Lower leg skin (tissue), 4 donors: Measurements from ENCODE around the gene CARD14. TPM values are rescaled to one million over a fixed set of nuclear protein-coding genes. Genes with fewer than 3 reads are reported as not detected.

ENCODE experiments used
- DNase-seq, 2 donors: peaks; one replicate each; pipeline ENCODE4 v3.0.0-alpha.2; 2019; ENCODE audit warnings: low spot score in 2 of 2
- H3K4me3 ChIP-seq: fragments of 200-600 bp; sonication (generic); 2 replicates; pipeline ENCODE4 v1.5.1; 2017; ENCODE audit warnings: mild to moderate bottlenecking, low read depth; ENCODE audit not compliant: poor library complexity, severe bottlenecking
- POLR2A ChIP-seq, 2 donors: fragments of 450-650 bp; IDR thresholded peaks; one replicate each; pipeline ENCODE4 v1.6.1; 2016 to 2017; ENCODE audit warnings: antibody characterized with exemption in 2 of 2, mild to moderate bottlenecking in 1 of 2, moderate library complexity in 1 of 2
- WGBS, 2 donors: methylation state at CpG; one replicate each; pipeline ENCODE4 v1.1.5; 2018; 5-methylcytosine and 5-hydroxymethylcytosine counted together
- intact Hi-C: fragments of 100-400 bp; cut with DNase I; formaldehyde crosslinking; loops from one replicate; pipeline ENCODE4 v1.15.0; 2023; ENCODE audit warnings: low total_unique reads
- total RNA-seq, 4 donors: library from RNA; depleted of rRNA; stranded (reverse); fragments of >200 nt; gene quantifications; one replicate each; pipeline ENCODE4 v1.1.0, GENCODE V29; 2016
- TF ChIP-seq, protein P1 (sequence below), 3 donors: fragments of 450-650 bp; IDR thresholded peaks; one replicate each; pipeline ENCODE4 v1.5.1; 2016; ENCODE audit warnings: antibody characterized with exemption in 3 of 3, mild to moderate bottlenecking in 3 of 3, moderate library complexity in 2 of 3

Gene CARD14
- total RNA-seq, 4 donors from 2014 or later, result 52.3 to 73.2 (median 57.5) TPM

- WGBS, 2 donors, result 88 to 89% methylated on average over 26 to 29 of the region's 29 CpGs
- TF ChIP-seq, protein P1, sequence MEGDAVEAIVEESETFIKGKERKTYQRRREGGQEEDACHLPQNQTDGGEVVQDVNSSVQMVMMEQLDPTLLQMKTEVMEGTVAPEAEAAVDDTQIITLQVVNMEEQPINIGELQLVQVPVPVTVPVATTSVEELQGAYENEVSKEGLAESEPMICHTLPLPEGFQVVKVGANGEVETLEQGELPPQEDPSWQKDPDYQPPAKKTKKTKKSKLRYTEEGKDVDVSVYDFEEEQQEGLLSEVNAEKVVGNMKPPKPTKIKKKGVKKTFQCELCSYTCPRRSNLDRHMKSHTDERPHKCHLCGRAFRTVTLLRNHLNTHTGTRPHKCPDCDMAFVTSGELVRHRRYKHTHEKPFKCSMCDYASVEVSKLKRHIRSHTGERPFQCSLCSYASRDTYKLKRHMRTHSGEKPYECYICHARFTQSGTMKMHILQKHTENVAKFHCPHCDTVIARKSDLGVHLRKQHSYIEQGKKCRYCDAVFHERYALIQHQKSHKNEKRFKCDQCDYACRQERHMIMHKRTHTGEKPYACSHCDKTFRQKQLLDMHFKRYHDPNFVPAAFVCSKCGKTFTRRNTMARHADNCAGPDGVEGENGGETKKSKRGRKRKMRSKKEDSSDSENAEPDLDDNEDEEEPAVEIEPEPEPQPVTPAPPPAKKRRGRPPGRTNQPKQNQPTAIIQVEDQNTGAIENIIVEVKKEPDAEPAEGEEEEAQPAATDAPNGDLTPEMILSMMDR (IDR thresholded peaks at IDR 0.05), result no peak
- TF ChIP-seq POLR2A (IDR thresholded peaks at IDR 0.05), result no peak
- intact Hi-C loops, result loop anchor here (5.0 kb wide), 1 partner anchor 444 kb away; the partner anchor contains the start of gene CBX2
- no peak overlapping the region for H3K4me3 ChIP-seq
- no peak for DNase-seq
These were observed 51.7 kb downstream of the CARD14 start for GRCh38 chr17:80221351-80222105.

DNA sequence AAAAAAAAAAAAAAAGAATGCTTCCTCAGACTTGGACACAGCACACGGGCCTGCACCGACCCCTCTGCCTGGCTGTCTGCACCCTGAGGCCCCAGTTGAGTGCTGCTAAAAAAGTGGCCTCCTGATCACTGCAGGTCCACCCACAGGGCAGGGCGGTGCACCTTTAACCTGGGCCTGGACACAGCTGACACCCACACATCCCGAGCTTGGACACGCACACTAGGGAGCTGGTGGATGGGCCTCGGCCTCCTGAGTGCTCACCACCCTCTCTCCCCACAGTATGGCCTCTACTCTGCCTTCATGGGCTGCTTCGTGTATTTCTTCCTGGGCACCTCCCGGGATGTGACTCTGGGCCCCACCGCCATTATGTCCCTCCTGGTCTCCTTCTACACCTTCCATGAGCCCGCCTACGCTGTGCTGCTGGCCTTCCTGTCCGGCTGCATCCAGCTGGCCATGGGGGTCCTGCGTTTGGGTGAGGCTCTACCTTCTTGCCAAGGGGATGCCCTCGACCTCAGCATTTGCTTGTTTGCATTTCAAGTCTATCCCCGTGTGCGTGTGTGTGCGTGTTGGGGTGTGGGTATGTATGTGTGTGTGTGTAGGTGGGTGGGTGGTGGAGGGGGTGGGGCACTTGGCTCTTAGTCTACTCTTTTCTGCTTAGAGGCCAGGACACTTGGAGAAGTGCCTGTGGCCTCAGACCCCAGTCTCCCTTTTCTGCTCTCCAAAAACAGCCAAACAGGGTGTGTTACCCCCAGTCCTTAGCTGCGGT lies 52.7 kb downstream of the CARD14 start:
- 91% methylated on average over 18 of the region's 18 CpGs for WGBS, 2 donors
- no peak overlapping the region for H3K4me3 ChIP-seq
- no peak for DNase-seq
- no peak for TF ChIP-seq POLR2A (IDR thresholded peaks at IDR 0.05)
- TF ChIP-seq, protein P1 (IDR thresholded peaks at IDR 0.05), result no peak
- intact Hi-C loops, result loop anchor here (5.0 kb wide), 1 partner anchor 445 kb away; the partner anchor contains the start of gene CBX2

- no peak for DNase-seq
- WGBS, 2 donors, result 88 to 94% methylated on average over 16 to 18 of the region's 18 CpGs
- intact Hi-C loops, result loop anchor here (5.0 kb wide), 1 partner anchor 446 kb away; the partner anchor contains the start of gene CBX2
- TF ChIP-seq, protein P1 (IDR thresholded peaks at IDR 0.05), result no peak
- no peak for TF ChIP-seq POLR2A (IDR thresholded peaks at IDR 0.05)
- H3K4me3 ChIP-seq, result no peak overlapping the region
These were observed 53.4 kb downstream of the CARD14 start for GRCh38 chr17:80223142-80223815.

DNA sequence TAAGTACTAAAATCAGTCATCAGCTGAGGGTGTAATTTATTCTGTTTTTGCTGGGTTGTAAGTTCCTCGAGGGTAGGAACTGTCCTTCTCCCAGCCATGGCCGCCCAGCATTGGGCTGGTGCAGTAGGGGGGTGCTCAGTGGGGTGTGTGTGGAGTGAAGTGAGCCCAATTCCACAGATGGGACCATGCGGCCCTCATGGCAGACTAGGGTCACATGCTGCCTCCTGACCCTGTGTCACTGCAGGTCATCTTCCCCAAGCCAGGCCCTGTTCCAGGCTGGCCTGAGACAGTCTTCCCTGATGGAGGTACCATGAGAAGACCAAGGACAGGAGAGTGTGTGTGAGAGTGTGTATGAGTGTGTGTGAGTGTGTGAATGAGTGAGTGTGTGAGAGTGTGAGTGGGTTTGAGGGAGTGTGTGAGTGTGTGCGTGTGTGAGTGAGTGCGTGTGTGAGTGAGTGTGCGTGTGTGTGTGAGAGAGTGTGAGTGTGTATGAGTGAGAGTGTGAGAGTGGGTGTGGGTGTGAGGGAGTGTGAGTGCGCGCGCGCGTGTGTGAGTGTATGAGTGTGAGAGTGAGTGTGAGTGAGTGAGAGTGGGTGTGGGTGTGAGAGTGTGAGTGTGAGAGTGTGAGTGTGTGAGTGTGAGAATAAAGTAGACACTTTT lies 54.1 kb downstream of the CARD14 start:
- TF ChIP-seq, protein P1 (IDR thresholded peaks at IDR 0.05), result no peak
- TF ChIP-seq POLR2A (IDR thresholded peaks at IDR 0.05), result no peak
- intact Hi-C loops, result loop anchor here (5.0 kb wide), 1 partner anchor 447 kb away; the partner anchor contains the start of gene CBX2
- H3K4me3 ChIP-seq, result no peak overlapping the region
- 78 to 96% methylated on average over 11 of the region's 11 CpGs for WGBS, 2 donors
- no peak for DNase-seq

GRCh38 chr17:80224683-80225082 lies 54.9 kb downstream of the CARD14 start:
- 92% methylated on average over 6 of the region's 6 CpGs for WGBS, 2 donors
- DNase-seq, result no peak
- H3K4me3 ChIP-seq, result no peak overlapping the region
- intact Hi-C loops, result loop anchor here (5.0 kb wide), 1 partner anchor 447 kb away; the partner anchor contains the start of gene CBX2
- TF ChIP-seq, protein P1 (IDR thresholded peaks at IDR 0.05), result no peak
- no peak for TF ChIP-seq POLR2A (IDR thresholded peaks at IDR 0.05)
